ENCODE measurements around the gene GUCY2C.
A peak's percentile ranks its signal among the peaks of the same experiment; 100 is the strongest.
"Not testable (repeated sequence)": the region's sequence is repeated elsewhere in the genome, so short reads cannot be mapped to it uniquely, and the experiment has no call there.

Gene GUCY2C

GRCh38 chr12:14696265-14696741 is at the start of gene GUCY2C:
GUCY2C (minus strand) TSS chr12:14696599; CDS start chr12:14696448, 151 bp downstream.
- no peak for DNase-seq

- DNase-seq = no peak
These were observed 46.7 kb upstream of the GUCY2C start for GRCh38 chr12:14743061-14743460.

DNA sequence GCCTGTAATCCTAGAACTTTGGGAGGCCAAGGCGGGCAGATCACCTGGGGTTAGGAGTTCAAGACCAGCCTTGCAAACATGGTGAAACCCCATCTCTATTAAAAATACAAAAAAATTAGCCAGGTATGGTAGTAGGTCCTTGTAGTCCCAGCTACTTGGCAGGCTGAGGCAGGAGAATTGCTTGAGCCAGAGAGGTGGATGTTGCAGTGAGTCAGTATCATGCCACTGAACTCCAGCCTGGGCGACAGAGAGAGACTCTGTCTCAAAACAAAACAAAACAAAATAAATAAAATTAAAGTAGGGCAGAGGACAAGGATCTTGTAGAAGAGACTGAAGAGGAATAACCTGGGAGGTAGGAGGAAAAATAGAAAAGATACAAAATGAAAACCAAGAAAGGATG is 45.5 kb upstream of the GUCY2C start:
- no peak for DNase-seq

- DNase-seq = no peak
These were observed 44.8 kb upstream of the GUCY2C start for GRCh38 chr12:14741153-14741552.

- DNase-seq = not testable (repeated sequence)
These were observed 40.0 kb upstream of the GUCY2C start for GRCh38 chr12:14736441-14736840.

DNA sequence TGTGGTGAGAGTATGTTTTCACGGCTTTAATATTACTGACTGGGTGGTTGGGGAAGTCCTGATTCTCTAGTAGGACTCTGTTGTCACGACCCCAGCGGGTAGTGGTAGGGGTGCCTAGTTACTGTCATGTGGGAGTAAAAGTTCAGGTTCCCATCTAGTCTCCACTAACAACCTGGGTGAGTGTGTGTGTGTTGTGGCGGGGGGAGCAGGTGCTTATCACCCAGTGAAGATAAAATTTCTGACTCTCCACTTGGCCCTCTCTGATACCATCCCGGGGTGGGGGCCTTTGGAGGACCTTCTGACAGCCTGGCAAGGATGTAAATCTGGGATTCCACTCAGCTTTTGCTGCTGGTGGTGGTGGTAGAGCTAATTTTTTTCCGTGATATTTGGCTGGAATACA is 35.4 kb upstream of the GUCY2C start:
- no peak for DNase-seq

GRCh38 chr12:14729586-14729985 is 33.2 kb upstream of the GUCY2C start:
- DNase-seq = no peak

DNA sequence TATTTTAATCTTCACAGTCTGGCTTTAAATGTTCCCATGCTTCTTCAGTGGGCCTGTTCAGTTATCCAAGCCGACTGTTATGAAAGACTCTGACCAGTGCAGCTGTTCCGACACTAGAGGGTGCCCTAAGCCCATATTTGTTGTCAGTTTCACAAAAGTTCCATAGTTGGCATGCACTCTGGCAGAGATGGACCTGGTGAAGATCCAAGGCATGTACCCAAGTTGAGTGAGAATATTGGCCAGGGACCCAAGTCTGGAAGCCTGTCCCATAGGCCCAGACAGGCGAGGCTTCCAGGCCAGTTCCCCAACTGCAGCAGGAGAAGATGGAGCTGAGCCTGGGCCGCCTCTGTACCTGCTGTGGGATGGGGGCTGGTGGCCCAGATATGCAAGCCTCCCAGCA is 27.4 kb upstream of the GUCY2C start:
- peak; percentile 43 to 63 for DNase-seq

DNA sequence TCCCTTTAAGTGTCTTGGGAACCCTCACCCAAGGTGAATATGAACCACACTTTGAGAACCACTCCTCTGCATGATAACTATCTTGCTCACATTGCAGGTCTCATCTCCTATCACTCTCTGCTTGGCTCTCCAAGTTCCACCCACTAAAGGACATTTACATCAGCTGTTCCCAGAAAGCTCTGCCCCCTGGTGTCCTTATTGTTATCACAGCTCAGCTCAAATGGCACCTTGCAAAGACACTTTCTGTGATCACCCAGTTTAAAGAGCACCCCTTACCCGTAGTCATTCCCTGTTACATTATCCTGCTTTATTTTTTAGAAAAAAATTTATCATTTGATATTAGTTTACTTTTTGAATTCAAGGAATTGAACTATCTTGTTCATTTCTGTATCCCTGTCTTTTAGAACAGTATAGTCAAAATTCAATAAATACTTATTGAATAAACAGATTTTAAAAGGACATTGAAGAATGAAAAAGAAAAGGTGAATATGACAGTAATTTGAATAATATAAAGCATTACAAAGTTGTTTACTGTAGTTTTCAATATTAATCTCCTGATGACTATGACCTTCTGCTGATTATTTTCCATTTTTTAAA is 20.5 kb upstream of the GUCY2C start:
- peak; percentile 28 to 45 for DNase-seq

DNA sequence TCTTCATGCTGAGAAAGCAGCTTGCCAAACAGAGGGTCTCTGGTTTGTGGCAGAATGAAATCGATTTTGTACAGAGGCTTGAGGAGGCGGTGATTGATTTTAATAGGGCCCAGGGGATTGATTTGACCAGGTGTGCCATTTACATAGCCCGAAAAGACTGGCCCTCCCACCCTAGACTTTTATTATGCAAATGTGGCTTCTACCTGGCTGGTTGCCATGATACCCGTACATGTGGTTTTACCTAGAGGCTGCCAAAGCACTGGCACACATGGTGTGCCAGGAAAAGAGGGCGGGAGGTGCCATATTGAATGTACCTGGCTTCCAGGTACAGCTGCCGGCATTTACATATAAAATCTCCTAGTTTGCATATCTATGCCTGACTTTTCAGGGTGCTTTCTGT is 18.0 kb upstream of the GUCY2C start:
- no peak for DNase-seq

- no peak for DNase-seq
These were observed 14.4 kb upstream of the GUCY2C start for GRCh38 chr12:14710632-14711320.

- DNase-seq = no peak
These were observed 5.6 kb upstream of the GUCY2C start for GRCh38 chr12:14701809-14702568.

GRCh38 chr12:14700935-14701334 is 4.5 kb upstream of the GUCY2C start:
- DNase-seq = no peak

DNA sequence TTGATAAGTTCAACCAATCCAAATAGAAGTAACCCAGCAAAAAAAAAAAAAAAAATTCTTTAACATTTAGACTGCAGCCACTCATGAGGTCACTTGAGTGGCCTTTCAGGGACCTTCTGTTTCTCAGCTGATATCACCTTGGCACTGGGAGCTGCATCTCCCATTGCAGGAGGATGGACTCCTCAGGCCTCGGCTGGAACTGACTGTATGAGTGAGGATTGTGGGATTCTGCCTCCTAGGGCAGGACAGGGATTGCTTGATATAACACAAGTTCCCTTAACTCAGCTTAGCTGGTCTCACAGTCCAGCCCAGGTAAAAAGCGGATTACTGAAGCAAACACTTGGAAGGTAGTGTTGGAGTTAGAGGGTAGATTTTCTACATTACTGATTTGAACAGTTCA is 3.5 kb upstream of the GUCY2C start:
- DNase-seq = no peak

- no peak for DNase-seq
These were observed 2.2 kb upstream of the GUCY2C start for GRCh38 chr12:14698555-14698954.

GRCh38 chr12:14695715-14696141 is 671 bp downstream of the GUCY2C start:
- no peak for DNase-seq

DNA sequence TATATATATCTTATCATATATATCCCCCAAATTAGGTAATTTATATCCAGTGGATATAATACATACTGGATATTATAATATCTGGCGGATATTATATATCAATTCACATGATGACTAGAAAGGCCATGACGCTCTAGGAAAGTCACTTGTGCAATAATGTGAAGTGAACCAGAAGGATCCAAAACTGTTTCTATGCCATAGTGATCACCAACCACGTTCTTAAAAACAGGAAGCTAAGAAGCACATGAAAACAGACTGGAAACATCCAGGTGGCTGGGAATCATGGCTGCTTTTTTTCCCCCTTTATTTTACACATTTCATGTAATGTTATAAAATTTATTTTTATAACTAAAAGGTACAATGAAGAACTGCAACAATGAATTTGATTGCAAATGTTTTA is 1.4 kb downstream of the GUCY2C start:
- no peak for DNase-seq

GRCh38 chr12:14694145-14694714 is 2.2 kb downstream of the GUCY2C start:
- DNase-seq = no peak

GRCh38 chr12:14693116-14693515 is 3.3 kb downstream of the GUCY2C start:
- no peak for DNase-seq

GRCh38 chr12:14691560-14691959 is 4.8 kb downstream of the GUCY2C start:
- no peak for DNase-seq

- DNase-seq = no peak
These were observed 6.4 kb downstream of the GUCY2C start for GRCh38 chr12:14689996-14690395.

GRCh38 chr12:14689144-14689543 is 7.3 kb downstream of the GUCY2C start:
- no peak for DNase-seq

GRCh38 chr12:14682231-14682630 is 14.2 kb downstream of the GUCY2C start:
- DNase-seq = not testable (repeated sequence)

DNA sequence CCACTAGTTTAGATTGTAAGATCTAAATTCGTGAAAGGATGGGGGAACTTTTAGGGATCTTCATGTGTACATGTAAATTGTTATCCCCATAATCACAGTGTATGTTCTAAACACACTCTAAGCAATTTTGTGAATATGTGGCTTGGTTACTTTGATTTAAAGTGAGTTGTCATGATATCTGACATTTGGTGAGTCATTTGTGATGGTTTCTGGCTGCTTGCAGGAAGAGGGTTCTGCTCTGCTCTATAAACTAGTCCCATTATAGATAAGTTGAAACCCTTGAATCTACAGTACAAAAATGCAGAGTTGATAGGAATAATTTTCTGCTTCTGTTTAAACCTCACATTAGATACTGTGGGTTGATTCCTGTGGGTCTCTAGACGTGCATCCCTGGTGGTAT is 14.8 kb downstream of the GUCY2C start:
- DNase-seq = no peak

All from stimulated activated CD4-positive, alpha-beta T cell treated with anti-CD3 and anti-CD28 coated beads, Interleukin-2, amount 100 ng/mL, for 24 hours (primary cell).